Measurements from ENCODE around the gene TFRC.
"Not testable (repeated sequence)": the region's sequence is repeated elsewhere in the genome, so short reads cannot be mapped to it uniquely, and the experiment has no call there.

TFRC gene

GRCh38 chr3:196081002-196081833 lies 672 bp downstream of the TFRC start:
- DNase-seq, result peak; percentile 30

- DNase-seq, result not testable (repeated sequence)
Observed at GRCh38 chr3:196080101-196080846, 1.6 kb downstream of the TFRC start.

GRCh38 chr3:196079682-196080081 lies 2.2 kb downstream of the TFRC start:
- DNase-seq, result no peak

- DNase-seq, result no peak
Observed at GRCh38 chr3:196075013-196075412, 6.9 kb downstream of the TFRC start.

GRCh38 chr3:196073255-196073753 lies 8.6 kb downstream of the TFRC start:
- DNase-seq, result peak; percentile 56

GRCh38 chr3:196072313-196072712 lies 9.6 kb downstream of the TFRC start:
- DNase-seq, result no peak

- DNase-seq, result not testable (repeated sequence)
Observed at GRCh38 chr3:196068812-196069211, 13.1 kb downstream of the TFRC start.

- DNase-seq, result no peak
Observed at GRCh38 chr3:196067439-196067838, 14.5 kb downstream of the TFRC start.

GRCh38 chr3:196063971-196064370 lies 17.9 kb downstream of the TFRC start:
- DNase-seq, result no peak

GRCh38 chr3:196063456-196063855 lies 18.4 kb downstream of the TFRC start:
- no peak for DNase-seq

- DNase-seq, result no peak
Observed at GRCh38 chr3:196063049-196063448, 18.8 kb downstream of the TFRC start.

- DNase-seq, result no peak
Observed at GRCh38 chr3:196060834-196061233, 21.1 kb downstream of the TFRC start.

- no peak for DNase-seq
Observed at GRCh38 chr3:196057760-196058331, 24.0 kb downstream of the TFRC start.

GRCh38 chr3:196056371-196056770 lies 25.5 kb downstream of the TFRC start:
- DNase-seq, result not testable (repeated sequence)

- no peak for DNase-seq
Observed at GRCh38 chr3:196055683-196056270, 26.1 kb downstream of the TFRC start.

GRCh38 chr3:196055240-196055639 lies 26.6 kb downstream of the TFRC start:
- DNase-seq, result no peak

GRCh38 chr3:196054661-196055060 lies 27.2 kb downstream of the TFRC start:
- no peak for DNase-seq

- no peak for DNase-seq
Observed at GRCh38 chr3:196053487-196053886, 28.4 kb downstream of the TFRC start.

GRCh38 chr3:196051282-196052076 lies 30.4 kb downstream of the TFRC start:
- no peak for DNase-seq

GRCh38 chr3:196050597-196050996 lies 31.3 kb downstream of the TFRC start:
- no peak for DNase-seq

GRCh38 chr3:196049653-196050052 lies 32.2 kb downstream of the TFRC start:
- no peak for DNase-seq

Data from fibroblast of skin of abdomen (primary cell).